ENCODE results near the gene OR8S1. TPM values are rescaled to one million over a fixed set of nuclear protein-coding genes. Genes with fewer than 3 reads are reported as not detected.
A peak's percentile ranks its signal among the peaks of the same experiment; 100 is the strongest.

The OR8S1 gene
- polyA plus RNA-seq, 1 donor (not counting 4 experiments of a cell fraction or from before 2014, with no cell fraction given) = not detected

DNA sequence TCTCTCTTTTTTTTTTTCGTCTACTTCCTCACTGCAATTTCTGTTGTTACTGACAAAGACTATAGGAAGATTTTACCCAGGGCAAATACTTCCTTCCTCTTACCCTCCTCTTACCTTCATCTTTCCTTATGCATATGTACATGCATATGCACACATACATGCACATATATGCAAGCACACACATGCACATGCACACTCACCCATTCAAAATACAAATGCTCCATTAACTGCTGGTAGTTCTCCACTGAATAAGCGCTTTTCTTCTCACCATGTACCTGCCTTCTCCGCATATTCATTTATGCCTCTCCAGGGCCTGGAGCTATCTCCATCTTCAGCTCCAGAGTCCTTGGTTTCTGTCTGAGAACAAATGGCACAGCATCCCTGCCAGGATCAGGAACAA is 42.5 kb upstream of the OR8S1 start:
- no peaks in the 10 kb centered on the region for H3K9me1 ChIP-seq (ENCODE audit: control insufficient read depth, extremely low read depth, insufficient read depth, low read length)
- no peak overlapping the region for H3K4me3 ChIP-seq (ENCODE audit: control insufficient read depth in 2 of 3, extremely low read depth in 1 of 3, insufficient read depth in 2 of 3, low read depth in 1 of 3, low read length in 3 of 3)
- peaks cover 20% of the 10 kb centered on the region for H3K4me1 ChIP-seq (ENCODE audit: control insufficient read depth, extremely low read depth, insufficient read depth, low read length)
- no peaks in the 10 kb centered on the region for H3K9me3 ChIP-seq (ENCODE audit: control insufficient read depth, low read depth, low read length)
- no peaks in the 10 kb centered on the region for H4K20me1 ChIP-seq (ENCODE audit: control insufficient read depth, extremely low read depth, insufficient read depth, low read length)
- H3K79me2 ChIP-seq (ENCODE audit: control insufficient read depth, insufficient read depth, low read length) = no peaks in the 10 kb centered on the region
- TF ChIP-seq EZH2 (IDR thresholded peaks at IDR 0.05; ENCODE audit: low read length) = no peak
- TF ChIP-seq, protein P1, sequence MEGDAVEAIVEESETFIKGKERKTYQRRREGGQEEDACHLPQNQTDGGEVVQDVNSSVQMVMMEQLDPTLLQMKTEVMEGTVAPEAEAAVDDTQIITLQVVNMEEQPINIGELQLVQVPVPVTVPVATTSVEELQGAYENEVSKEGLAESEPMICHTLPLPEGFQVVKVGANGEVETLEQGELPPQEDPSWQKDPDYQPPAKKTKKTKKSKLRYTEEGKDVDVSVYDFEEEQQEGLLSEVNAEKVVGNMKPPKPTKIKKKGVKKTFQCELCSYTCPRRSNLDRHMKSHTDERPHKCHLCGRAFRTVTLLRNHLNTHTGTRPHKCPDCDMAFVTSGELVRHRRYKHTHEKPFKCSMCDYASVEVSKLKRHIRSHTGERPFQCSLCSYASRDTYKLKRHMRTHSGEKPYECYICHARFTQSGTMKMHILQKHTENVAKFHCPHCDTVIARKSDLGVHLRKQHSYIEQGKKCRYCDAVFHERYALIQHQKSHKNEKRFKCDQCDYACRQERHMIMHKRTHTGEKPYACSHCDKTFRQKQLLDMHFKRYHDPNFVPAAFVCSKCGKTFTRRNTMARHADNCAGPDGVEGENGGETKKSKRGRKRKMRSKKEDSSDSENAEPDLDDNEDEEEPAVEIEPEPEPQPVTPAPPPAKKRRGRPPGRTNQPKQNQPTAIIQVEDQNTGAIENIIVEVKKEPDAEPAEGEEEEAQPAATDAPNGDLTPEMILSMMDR (optimal IDR thresholded peaks at IDR 0.05 in 1 of 3, IDR thresholded peaks at IDR 0.05 in 1 of 3, conservative IDR thresholded peaks at IDR 0.05 in 1 of 3; ENCODE audit: extremely low read depth in 1 of 3, insufficient read depth in 2 of 3, low read length in 3 of 3) = no peak
- H2AFZ ChIP-seq (ENCODE audit: control insufficient read depth, low read length) = no peak overlapping the region
- DNase-seq (ENCODE audit: low read depth, low spot score) (no peak), FAIRE-seq (no peak)
- no peaks in the 10 kb centered on the region for H3K36me3 ChIP-seq (ENCODE audit: control insufficient read depth in 2 of 2, extremely low read depth in 1 of 2, insufficient read depth in 2 of 2, low read length in 2 of 2)
- H3K27me3 ChIP-seq (ENCODE audit: control insufficient read depth, extremely low read depth, insufficient read depth, low read length) = no peaks in the 10 kb centered on the region
- dilution Hi-C loops (cut with MboI; ENCODE audit: extremely low pct_ligation_motif_present, low sequenced_read_pairs) = no loop called here
- no peak overlapping the region for H3K27ac ChIP-seq (ENCODE audit: control insufficient read depth, insufficient read depth, low read length)
- no peak overlapping the region for H3K9ac ChIP-seq (ENCODE audit: control insufficient read depth, extremely low read depth, insufficient read depth, low read length)
- no peak overlapping the region for H3K4me2 ChIP-seq (ENCODE audit: control insufficient read depth, extremely low read depth, insufficient read depth, low read depth, low read length)

DNA sequence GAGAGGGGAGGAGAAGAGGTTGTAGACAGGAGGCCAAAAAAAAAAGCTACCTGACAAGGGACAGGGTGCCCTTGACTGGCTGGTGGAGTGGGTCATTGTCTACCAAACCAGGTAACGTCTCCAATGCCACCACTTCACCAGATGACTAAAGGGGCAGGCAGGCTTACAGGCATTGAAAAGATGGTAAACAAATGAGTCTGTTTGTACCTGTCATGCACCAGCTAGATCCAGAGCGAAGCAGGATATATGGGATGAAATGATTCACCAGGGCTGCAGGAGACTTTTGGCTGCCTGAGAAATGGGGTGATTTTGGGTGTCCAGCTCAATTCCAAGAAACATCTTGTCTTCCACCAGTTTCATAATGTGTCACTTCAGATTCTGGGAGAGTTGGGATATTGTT is 39.2 kb upstream of the OR8S1 start:
- H3K27me3 ChIP-seq (ENCODE audit: control insufficient read depth, extremely low read depth, insufficient read depth, low read length) = no peaks in the 10 kb centered on the region
- H3K36me3 ChIP-seq (ENCODE audit: control insufficient read depth in 2 of 2, extremely low read depth in 1 of 2, insufficient read depth in 2 of 2, low read length in 2 of 2) = no peaks in the 10 kb centered on the region
- DNase-seq (ENCODE audit: low read depth, low spot score) (peak; percentile 5), FAIRE-seq (no peak)
- H3K9ac ChIP-seq (ENCODE audit: control insufficient read depth, extremely low read depth, insufficient read depth, low read length) = peak overlapping the region; percentile 41
- H3K4me1 ChIP-seq (ENCODE audit: control insufficient read depth, extremely low read depth, insufficient read depth, low read length) = peaks cover 35% of the 10 kb centered on the region
- H3K27ac ChIP-seq (ENCODE audit: control insufficient read depth, insufficient read depth, low read length) = peak overlapping the region; percentile 52
- peak overlapping the region; percentile 63 for H3K4me2 ChIP-seq (ENCODE audit: control insufficient read depth, extremely low read depth, insufficient read depth, low read depth, low read length)
- H3K79me2 ChIP-seq (ENCODE audit: control insufficient read depth, insufficient read depth, low read length) = no peaks in the 10 kb centered on the region
- H3K9me3 ChIP-seq (ENCODE audit: control insufficient read depth, low read depth, low read length) = no peaks in the 10 kb centered on the region
- no peak for TF ChIP-seq EZH2 (IDR thresholded peaks at IDR 0.05; ENCODE audit: low read length)
- TF ChIP-seq, protein P1 (optimal IDR thresholded peaks at IDR 0.05 in 1 of 3, IDR thresholded peaks at IDR 0.05 in 1 of 3, conservative IDR thresholded peaks at IDR 0.05 in 1 of 3; ENCODE audit: extremely low read depth in 1 of 3, insufficient read depth in 2 of 3, low read length in 3 of 3) = no peak
- peak overlapping the region; percentile 11 for H2AFZ ChIP-seq (ENCODE audit: control insufficient read depth, low read length)
- peak overlapping the region in 1 of 3 experiments; percentile 2 for H3K4me3 ChIP-seq (ENCODE audit: control insufficient read depth in 2 of 3, extremely low read depth in 1 of 3, insufficient read depth in 2 of 3, low read depth in 1 of 3, low read length in 3 of 3)
- dilution Hi-C loops (cut with MboI; ENCODE audit: extremely low pct_ligation_motif_present, low sequenced_read_pairs) = no loop called here
- no peaks in the 10 kb centered on the region for H4K20me1 ChIP-seq (ENCODE audit: control insufficient read depth, extremely low read depth, insufficient read depth, low read length)
- H3K9me1 ChIP-seq (ENCODE audit: control insufficient read depth, extremely low read depth, insufficient read depth, low read length) = no peaks in the 10 kb centered on the region
